ENCODE results near the gene HDAC9.

Gene HDAC9

GRCh38 chr7:18799899-18800298, 304.4 kb downstream of the HDAC9 start:
- no peak for TF ChIP-seq CTCF (IDR thresholded peaks at IDR 0.05; ENCODE audit: low read depth, low read length, missing control alignments)
- no peak for DNase-seq (ENCODE audit: extremely low read depth, low read depth)

DNA sequence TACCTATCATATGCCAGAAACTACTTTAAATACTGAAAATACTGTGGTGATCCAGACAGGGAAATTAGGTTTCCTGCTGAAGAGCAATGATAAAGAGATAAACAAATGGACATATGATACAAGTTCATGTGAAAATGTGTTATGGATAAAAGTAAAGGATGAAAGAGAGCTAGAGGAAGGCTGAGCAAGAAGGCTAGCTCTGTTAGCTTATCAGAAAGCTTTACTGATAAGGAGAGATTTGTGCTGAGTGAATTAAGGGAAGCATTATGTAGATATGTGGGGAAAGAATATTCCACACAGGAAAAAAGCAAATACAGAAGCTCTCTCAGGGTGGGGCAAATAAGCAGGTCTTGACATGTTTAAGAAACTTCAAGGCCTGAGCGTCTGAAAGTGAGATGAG, 308.4 kb downstream of the HDAC9 start:
- H3K4me3 ChIP-seq (replicated peaks; ENCODE audit: low read depth, low read length): no peak overlapping the region
- DNase-seq (ENCODE audit: extremely low read depth, low read depth): no peak
- TF ChIP-seq CTCF (IDR thresholded peaks at IDR 0.05; ENCODE audit: low read depth, low read length, missing control alignments): no peak

More at GRCh38 chr7:18799899-18800298, 304.4 kb downstream of the HDAC9 start:
- H3K4me3 ChIP-seq (replicated peaks; ENCODE audit: low read depth, low read length): no peak overlapping the region

GRCh38 chr7:18806177-18806576, 310.6 kb downstream of the HDAC9 start:
- DNase-seq (ENCODE audit: extremely low read depth, low read depth): no peak
- no peak for TF ChIP-seq CTCF (IDR thresholded peaks at IDR 0.05; ENCODE audit: low read depth, low read length, missing control alignments)
- no peak overlapping the region for H3K4me3 ChIP-seq (replicated peaks; ENCODE audit: low read depth, low read length)

GRCh38 chr7:18808026-18808425, 312.5 kb downstream of the HDAC9 start:
- DNase-seq (ENCODE audit: extremely low read depth, low read depth): no peak
- no peak overlapping the region for H3K4me3 ChIP-seq (replicated peaks; ENCODE audit: low read depth, low read length)
- TF ChIP-seq CTCF (IDR thresholded peaks at IDR 0.05; ENCODE audit: low read depth, low read length, missing control alignments): no peak

DNA sequence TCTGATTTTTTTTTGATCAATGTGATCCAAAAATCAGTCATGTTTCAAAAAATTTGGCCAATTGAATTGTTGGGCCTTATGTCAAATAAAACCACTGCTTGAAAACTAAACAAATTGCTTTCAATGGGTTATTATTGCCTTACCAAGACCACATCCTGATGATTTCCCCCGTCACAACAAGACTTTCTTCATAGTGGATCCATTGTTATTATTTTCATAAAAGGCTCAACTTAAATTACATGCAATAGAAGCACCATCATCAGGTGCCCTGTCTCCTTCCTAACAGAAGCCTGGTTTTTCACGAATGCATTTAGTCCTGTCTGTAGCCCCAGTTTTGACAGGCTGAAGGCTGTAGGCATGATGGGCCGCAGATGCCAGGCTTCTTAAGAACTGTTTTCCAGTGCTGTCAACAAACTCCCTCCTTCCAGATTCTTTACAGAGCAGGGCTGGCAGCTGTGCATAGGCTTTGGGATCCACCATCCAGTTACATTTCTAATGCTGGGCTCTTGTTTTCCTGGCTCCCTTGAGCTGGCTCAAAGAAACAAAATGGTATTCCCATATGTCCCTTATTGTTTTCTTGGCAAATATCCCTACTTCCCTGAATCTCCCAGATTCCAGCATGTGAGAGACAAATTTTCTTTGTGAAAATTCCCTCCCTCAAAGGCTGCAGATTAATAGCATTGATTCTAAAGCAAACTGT, 319.9 kb downstream of the HDAC9 start:
- H3K4me3 ChIP-seq (replicated peaks; ENCODE audit: low read depth, low read length): no peak overlapping the region
- no peak for TF ChIP-seq CTCF (IDR thresholded peaks at IDR 0.05; ENCODE audit: low read depth, low read length, missing control alignments)
- DNase-seq (ENCODE audit: extremely low read depth, low read depth): no peak

- no peak for TF ChIP-seq CTCF (IDR thresholded peaks at IDR 0.05; ENCODE audit: low read depth, low read length, missing control alignments)
- no peak overlapping the region for H3K4me3 ChIP-seq (replicated peaks; ENCODE audit: low read depth, low read length)
- DNase-seq (ENCODE audit: extremely low read depth, low read depth): no peak
Observed at GRCh38 chr7:18820981-18821380, 325.4 kb downstream of the HDAC9 start.

GRCh38 chr7:18821554-18821953, 326.0 kb downstream of the HDAC9 start:
- no peak for TF ChIP-seq CTCF (IDR thresholded peaks at IDR 0.05; ENCODE audit: low read depth, low read length, missing control alignments)
- no peak for DNase-seq (ENCODE audit: extremely low read depth, low read depth)
- H3K4me3 ChIP-seq (replicated peaks; ENCODE audit: low read depth, low read length): no peak overlapping the region
